Skin epidermis (tissue), 12 donors: ENCODE measurements around the gene SVBP.
"Not testable (repeated sequence)": the region's sequence is repeated elsewhere in the genome, so short reads cannot be mapped to it uniquely, and the experiment has no call there.

Source experiments
- H3K27ac ChIP-seq, 21 experiments: fragments of 200-600 bp; sonication (generic) in 11 of 21; one replicate each; pipeline ENCODE4 v1.5.0; 2020; ENCODE audit warnings: mild to moderate bottlenecking in 3 of 21, inconsistent platforms in 2 of 21, moderate library complexity in 2 of 21
- H3K4me3 ChIP-seq, 7 experiments: fragments of 200-600 bp; sonication (generic) in 2 of 7; one replicate each; pipeline ENCODE4 v1.5.0; 2020; ENCODE audit warnings: inconsistent platforms in 2 of 7, mild to moderate bottlenecking in 2 of 7, moderate library complexity in 1 of 7

Gene SVBP, protein sequence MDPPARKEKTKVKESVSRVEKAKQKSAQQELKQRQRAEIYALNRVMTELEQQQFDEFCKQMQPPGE

DNA sequence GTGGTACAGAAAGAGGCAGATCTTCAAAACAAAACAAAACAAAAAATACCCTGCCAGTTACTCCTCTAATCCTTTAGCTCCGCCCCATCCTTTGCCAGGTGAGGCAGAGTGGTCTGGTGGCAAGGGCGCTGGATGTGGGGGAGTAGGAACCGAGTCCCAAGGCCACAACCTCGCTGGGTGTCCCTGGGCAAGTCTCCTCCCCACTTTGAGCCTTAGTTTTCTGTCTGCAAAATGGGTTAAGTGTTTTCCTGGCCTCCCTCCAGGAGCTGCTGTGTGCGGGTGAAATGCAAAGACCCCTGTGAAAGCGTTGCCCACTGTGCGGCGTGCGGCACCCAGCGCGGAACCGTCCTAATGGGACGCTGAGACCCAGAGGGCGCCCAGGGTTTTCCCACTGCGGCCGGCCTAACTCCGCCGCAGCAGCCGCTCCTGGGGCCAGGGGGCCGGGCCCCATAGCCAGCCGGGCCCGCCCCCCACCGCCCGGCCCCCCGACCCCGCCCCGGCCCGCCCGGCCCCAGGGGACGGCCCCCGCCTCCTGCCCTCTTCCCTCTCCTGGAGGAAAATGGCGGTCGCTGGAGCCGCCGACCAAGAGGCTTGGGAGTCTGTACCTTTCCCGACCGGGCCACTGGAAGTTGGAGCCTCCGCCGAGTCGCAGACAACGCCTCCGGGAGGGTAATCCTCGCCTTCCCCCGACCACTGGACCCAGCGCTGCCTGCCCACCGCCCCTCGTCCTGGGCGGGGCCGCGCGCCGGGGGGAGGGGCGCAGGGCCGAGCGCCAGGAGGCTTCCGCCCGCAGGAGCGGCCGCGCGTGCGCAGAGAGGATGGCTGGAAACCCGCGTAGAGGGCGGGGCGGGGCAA lies at the start of gene SVBP, which contains the start of gene ERMAP:
Gene SVBP (minus strand): TSS at position 813 of the 855 bp plus-strand sequence. CDS start 853 bp downstream, outside the sequence.
Gene ERMAP (plus strand): TSS at position 538 of the 855 bp plus-strand sequence. CDS start 13,327 bp downstream, outside the sequence.
- Histone ChIP-seq H3K27ac (peak within 1 kb of the TSS; percentile 88 to 100 (median 97)), H3K4me3 (peak within 1 kb of the TSS; percentile 48 to 70 (median 57))

DNA sequence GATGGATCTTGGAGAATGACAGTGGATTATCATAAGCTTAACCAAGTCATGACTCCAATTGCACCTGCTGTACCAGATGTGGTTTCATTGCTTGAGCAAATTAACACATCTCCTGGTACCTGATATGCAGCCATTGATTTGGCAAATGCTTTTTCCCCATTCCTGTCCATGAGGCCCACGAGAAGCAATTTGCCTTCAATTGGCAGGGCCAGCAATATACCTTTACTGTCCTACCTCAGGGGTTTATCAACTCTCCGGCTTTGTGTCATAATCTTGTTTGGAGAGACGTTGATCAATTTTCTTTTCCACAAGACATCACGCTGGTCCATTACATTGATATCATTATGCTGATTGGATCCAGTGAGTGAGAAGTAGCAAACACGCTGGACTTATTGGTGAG lies 49.4 kb upstream of the SVBP start:
- H3K4me3 ChIP-seq: no peak overlapping the region
- no peak overlapping the region for H3K27ac ChIP-seq

DNA sequence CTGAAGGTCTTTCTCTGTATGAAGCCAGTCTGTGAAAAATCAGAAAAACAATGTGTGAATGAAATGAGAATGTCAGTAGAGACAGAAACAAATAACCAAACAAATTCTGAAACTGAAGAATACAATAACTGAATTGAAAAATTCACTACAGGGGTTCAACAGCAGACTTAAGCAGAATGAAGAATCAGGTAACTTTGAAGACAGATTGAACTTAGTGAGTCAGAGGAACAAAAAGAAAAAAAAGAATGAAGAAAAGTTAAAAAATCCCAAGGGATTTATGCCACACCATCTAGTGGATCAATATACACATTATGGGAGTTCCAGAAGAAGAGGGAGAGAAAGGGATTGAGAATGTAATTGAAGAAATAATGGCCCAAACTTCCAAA lies 43.8 kb upstream of the SVBP start:
- Histone ChIP-seq H3K4me3 (no peak overlapping the region), H3K27ac (no peak overlapping the region)

DNA sequence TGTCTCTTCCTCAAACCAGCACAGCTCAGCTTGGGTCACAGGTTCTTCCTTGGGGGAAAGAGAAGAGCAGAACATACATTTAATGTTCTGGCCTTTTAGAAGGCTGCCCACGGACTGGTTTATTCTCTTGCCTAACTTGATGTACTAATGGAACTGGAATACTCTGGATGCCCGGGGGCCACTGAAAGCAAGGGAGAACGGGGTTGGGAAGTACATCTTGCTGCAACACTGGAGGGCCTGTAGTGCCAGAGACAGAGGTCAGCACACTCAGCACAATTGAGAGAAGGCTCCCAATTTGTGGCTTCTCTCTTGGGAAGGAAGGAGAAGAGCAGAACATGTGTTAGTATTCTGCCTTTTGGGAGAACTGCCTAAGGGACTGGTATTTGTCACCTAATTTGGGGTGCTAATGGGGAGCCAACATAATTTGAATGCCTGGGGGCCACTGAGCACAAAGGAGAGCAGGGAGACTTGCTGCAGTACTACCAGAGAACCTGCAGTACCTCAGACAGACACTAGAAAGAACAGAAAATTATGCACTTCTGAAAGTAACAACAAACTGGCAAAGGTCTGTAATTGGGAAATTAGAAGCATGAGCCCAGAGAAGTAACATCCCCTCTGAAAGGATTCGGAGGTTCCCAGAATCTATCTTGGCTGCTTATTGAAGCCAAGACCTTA lies 43.3 kb upstream of the SVBP start:
- H3K27ac ChIP-seq: no peak overlapping the region

DNA sequence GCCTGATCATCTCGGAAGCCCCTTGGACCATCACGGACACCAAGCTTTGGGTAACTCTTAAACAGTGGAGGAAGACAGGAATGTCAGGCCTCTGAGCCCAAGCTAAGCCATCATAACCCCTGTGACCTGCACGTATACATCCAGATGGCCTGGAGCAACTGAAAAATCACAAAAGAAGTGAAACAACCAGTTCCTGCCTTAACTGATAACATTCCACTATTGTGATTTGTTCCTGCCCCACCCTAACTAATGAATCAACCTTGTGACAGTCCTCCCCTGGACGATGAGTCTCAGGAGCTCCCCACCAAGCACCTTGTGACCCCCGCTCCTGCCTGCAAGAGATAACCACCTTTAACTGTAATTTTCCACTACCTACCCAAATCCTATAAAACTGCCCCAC lies 42.2 kb upstream of the SVBP start:
- not testable (repeated sequence) for H3K4me3 ChIP-seq, H3K27ac ChIP-seq

More for the DNA sequence above, 43.3 kb upstream of the SVBP start:
- no peak overlapping the region for H3K4me3 ChIP-seq

DNA sequence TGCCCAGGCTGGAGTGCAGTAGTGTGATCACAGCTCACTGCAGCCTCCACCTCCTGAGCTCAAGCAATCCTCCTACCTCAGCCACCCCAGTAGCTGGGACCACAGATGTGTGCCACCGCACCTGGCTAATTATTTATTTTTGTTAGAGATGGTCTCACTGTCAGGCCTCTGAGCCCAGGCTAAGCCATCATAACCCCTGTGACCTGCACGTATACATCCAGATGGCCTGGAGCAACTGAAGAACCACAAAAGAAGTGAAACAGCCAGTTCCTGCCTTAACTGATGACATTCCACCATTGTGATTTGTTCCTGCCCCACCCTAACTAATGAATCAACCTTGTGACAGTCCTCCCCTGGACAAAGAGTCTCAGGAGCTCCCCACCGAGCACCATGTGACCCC lies 39.4 kb upstream of the SVBP start:
- H3K4me3 ChIP-seq, H3K27ac ChIP-seq: not testable (repeated sequence)

DNA sequence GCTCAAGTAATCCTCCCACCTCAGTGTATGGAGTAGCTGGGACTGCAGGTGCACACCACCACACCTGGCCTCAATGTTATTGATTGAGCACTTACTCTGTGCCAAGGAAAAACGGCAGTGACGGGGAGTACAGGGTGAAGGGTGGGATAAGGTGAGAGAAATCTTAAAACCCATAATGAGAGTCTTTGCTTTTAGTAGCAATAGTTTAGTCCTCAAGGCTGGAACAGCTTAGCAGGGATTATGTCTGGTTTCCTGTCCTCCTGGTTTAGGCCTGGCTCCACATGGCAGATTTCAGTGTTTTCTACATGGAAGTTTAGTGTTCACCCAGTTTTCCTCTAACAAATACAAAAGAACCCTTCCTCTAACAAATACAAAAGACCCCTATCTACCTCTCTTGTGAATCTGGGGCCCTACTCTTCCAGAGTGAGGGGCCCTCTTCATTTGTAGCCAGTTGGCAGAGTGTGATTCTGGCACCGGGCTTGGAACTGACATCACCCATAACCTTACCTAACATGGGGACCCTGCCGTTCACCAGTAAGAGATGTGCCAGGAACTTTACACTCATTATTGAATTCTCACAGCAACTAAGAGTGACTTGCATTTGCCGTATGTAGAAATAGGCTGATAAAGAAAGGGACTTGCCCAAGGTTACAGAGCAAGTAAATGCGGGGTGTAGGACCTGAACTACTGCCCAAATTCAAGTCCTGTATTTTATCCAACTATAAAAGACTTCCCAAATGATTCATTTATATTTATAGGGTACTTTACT lies 36.1 kb upstream of the SVBP start:
- no peak overlapping the region for H3K27ac ChIP-seq
- H3K4me3 ChIP-seq: no peak overlapping the region

DNA sequence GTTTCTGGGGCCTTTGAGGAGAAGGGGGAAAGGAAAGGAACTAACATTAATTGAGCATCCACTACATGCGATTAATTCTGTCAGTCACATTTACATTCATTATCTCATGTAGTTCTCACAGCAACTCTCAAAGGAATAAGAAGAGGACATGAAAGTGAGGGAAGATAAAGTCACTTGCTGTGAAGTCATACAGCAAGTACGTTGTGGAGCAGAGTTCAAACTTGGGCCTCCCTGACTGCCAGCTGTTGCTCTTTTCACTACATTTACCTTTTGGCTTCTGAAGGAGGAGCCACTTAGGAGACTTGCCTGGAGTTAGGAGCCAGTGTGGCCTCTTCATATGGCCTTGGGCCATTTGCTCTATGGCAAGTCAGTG lies 35.4 kb upstream of the SVBP start:
- Histone ChIP-seq H3K27ac (no peak overlapping the region), H3K4me3 (no peak overlapping the region)

DNA sequence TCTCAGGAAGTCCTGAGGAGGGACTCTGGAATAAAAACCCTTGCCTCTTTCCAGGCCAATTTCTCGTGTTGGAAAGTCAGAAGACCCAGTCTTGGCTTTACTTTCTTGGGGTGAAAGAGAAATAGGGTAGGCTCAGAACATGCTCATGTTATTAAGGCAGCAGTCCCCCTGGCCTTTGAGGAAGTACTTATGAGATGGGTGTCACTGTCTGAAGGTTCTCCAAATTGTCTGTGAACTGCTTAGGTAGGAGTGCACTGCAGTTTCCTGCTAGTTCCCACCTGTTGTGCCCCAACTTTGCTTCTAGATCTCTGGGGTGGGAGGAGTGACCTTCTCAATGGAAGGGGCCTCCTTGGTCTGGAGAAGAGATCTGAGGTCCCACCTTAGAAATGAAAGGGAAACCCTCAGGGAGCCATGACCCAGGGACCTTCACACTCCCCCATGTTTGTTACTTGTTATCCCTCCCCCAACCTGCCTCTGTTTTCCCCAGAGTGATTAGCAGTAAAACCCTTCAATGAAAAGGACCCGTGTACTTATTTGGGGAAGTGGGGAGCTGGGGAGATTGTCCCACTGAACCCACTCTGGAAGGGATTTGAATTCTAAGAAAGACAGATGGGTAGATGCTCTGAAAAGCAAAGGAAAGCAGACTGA lies 34.9 kb upstream of the SVBP start:
- H3K27ac ChIP-seq: no peak overlapping the region
- no peak overlapping the region for H3K4me3 ChIP-seq

DNA sequence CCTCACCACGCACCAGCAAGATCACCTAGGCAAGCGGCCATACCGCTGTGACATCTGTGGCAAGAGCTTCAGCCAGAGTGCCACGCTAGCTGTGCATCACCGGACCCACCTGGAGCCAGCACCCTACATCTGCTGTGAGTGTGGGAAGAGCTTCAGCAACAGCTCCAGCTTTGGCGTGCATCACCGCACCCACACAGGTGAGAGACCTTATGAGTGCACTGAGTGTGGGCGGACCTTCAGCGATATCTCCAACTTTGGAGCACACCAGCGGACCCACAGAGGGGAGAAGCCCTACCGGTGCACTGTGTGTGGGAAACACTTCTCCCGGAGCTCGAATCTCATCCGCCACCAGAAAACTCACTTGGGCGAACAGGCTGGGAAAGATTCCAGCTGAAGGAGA lies 34.2 kb upstream of the SVBP start:
- Histone ChIP-seq H3K4me3 (no peak overlapping the region), H3K27ac (no peak overlapping the region)

DNA sequence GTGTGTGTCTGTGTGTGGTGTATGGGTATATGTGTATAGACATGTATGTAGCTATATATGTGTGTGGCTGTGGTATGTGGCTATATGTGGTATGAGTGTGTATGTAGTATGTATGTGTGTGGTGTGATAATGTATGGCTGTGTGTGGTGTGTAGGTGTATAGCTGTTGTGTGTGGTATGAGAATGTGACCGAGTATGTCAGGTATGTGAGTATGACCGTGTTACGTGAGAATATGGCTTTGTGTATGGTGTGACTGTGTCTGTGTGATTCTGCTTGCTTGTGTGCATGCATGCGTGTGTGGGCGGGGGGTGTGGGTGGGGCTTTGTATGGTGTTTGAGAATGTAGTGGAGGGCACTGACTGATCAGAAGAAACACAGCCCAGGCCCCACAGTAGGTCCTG lies 32.7 kb upstream of the SVBP start:
- H3K27ac ChIP-seq: no peak overlapping the region
- no peak overlapping the region for H3K4me3 ChIP-seq

DNA sequence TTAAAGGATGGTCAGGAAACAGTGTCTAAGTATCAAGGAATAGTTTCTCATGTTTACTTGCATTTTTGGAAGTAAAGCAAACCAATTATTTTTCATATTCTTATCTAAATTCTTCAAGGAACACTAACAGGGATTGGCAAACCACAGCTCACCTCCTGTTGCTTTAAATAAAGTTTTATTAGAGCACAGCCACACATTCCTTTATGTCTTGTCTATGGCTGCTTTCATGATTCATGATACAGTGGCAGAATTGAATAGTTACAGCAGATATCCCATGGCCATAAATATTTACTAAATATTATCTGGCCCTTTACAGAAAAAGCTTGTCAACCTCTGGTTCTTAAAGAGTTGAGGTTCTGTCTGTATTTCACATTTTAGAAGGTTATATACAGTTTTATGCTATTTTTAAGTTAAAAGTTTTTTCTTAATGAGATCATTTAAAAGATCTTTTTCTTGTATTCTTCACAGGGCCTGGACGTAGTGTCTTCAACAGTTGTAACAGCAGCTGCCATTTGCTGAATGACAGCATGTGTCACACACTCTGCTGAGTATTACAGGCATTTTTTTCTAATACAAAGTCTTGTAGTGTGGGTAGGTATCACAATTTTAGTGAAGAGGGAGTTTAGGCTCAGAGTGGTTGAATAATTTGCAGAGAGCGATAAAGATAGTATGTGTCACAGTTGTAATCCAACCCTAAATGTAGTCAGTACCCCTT lies 31.8 kb upstream of the SVBP start:
- no peak overlapping the region for H3K27ac ChIP-seq
- H3K4me3 ChIP-seq: no peak overlapping the region

DNA sequence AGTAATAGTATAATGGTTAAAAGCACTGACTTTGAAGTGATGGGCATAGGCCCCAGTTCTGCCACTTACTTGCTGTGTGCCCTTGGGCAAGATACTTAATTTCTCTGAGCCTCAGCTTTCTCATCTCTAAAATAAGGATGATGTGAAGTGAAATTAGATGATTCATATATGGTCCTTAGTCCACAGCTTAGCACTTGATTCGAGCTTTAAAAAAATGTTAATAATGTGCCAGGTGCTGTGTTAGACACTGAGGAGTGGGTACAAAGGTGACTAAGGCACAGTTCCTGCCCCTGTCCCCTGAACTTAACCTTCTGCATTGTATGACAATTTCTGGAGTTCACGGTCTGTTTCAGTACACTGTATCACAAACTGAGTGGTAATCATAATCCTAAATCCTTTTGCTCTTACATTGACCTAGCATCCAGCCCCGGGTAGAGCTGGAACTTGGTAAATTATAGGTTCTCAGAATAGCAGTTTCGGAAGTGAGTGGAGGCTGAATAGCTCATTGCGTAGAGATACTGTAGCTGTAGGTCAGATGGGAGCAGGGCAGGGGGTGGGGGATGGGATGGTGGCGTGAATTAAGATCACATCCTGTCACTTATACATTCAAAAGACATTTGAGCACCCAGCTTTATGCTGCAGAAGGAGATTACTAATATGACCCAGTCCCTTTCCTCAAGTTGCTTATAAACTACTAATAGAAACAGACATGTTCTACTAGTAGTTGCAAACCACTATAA lies 30.7 kb upstream of the SVBP start:
- no peak overlapping the region for H3K4me3 ChIP-seq
- no peak overlapping the region for H3K27ac ChIP-seq

DNA sequence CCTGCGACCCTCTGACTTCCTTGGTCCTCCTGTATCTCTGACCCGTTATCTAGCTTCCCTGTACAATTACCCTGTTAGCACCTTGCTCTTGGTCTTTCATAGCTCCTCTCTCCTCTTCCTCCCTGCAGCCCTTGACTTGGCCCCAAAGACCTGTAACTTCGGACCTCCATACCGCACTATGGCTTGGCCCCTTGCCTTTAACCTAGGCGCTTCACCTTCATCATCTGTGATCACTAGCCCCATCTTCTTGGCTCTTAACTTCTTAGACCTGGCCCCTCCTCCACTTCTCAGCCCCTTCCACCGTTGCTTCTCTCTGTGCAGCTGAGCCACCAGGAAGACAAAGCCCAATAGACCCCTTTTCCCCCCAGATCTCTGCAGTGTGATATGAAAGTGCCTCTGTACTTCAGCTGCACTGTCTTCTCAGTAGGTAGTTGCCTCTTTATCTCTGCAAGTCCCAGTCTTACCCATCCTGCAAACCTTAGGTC lies 30.0 kb upstream of the SVBP start:
- peak overlapping the region in 19 of 21 experiments; percentile 68 to 93 (median 88) for H3K27ac ChIP-seq
- peak overlapping the region; percentile 67 to 91 (median 83) for H3K4me3 ChIP-seq

DNA sequence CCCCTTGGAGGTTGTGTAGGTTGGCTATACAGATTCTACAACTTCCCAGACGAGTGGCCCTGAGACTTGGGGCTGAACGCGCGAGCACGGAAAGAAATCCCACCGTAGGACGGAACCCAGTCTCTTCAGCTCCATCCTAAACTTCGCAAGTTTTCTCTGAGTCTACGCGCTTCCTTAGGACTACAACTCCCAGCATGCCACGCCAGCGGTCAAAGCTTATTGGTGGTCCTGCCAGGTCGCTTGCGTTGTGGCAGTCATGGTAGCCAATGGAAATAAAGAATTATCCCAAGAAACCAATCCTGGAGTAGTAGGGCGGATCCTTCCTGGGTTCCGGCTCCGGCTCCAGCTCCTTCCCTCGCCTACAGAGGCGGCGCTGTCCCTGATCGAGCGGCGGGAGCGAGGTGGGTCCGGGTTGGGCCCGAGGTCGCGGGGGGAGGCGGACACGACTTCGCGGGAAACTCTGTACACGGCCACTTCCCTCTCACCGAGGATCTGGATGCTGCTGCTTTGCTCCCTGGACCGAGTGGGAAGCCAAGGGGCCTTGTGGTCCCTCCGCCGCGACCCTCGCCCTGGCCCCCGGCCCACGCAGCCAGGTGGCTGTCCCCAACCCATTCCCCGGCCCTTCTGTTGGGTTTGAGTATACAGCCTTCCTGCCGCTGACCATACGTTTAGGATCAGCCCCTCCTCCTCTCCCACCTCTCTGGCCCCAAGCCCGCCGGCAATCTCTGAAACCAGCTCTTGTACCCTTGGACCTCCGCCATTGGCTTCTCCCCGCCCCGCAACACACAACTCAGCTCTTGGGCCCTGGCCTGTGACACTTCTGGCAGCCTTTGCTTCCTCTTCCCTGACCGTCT lies 29.3 kb upstream of the SVBP start, which contains the start of gene ZNF691:
Gene ZNF691 (plus strand): TSS at position 357 of the 854 bp plus-strand sequence. CDS start 3,046 bp downstream, outside the sequence.
- Histone ChIP-seq H3K27ac (peak within 1 kb of the TSS; percentile 64 to 93 (median 88)), H3K4me3 (peak within 1 kb of the TSS; percentile 67 to 91 (median 83))

DNA sequence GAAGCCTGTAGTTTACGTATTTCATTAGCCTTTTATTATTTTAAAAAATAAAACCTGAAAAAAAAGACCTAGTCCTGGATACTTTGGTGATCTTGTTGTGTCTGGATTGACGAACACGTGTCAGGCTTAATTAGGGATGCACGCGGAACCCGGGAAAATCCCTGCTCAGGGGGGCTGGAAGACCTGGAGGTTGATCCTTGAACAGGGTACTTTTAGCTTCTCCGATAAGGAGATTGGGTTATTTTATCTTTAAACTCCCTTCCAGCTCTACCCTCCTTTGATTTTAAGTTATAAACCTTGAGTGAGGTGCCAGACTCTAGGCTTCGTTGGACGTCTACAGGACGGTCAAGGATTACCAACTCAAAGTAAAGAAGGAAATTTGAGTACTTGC lies 28.7 kb upstream of the SVBP start:
- peak overlapping the region in 10 of 21 experiments; percentile 43 to 93 (median 88) for H3K27ac ChIP-seq
- peak overlapping the region; percentile 67 to 91 (median 83) for H3K4me3 ChIP-seq

DNA sequence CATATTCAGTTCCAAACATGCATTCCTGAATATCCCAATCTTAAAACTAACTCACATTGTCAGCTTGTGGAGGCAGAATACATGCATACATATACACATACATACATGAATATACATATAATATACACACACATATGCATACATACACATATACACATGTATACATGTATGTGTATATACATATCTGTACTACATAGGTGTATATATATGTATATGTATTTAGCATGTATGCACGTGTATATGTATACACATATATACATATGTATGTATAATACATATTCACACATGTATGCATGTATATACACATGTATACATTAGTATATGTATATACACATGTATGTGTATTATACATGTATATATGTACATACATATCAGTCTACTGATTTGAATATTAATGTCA lies 28.0 kb upstream of the SVBP start:
- Histone ChIP-seq H3K4me3 (no peak overlapping the region), H3K27ac (no peak overlapping the region)
